Esophagus (tissue), 2 donors: ENCODE results near the gene EP400. TPM values are rescaled to one million over a fixed set of nuclear protein-coding genes. Genes with fewer than 3 reads are reported as not detected.
A peak's percentile ranks its signal among the peaks of the same experiment; 100 is the strongest.
"Not testable (repeated sequence)": the region's sequence is repeated elsewhere in the genome, so short reads cannot be mapped to it uniquely, and the experiment has no call there.

ENCODE experiments used
- H3K27ac ChIP-seq, 2 donors: one replicate each; pipeline ENCODE4 v1.5.1; 2013; ENCODE audit warnings: low read depth in 2 of 2, mild to moderate bottlenecking in 2 of 2, inconsistent platforms in 1 of 2, low read length in 1 of 2, moderate library complexity in 1 of 2
- H3K27me3 ChIP-seq, 2 donors: one replicate each; pipeline ENCODE4 v1.6.1; 2013; ENCODE audit warnings: low read length in 2 of 2, control low read depth in 1 of 2, mild to moderate bottlenecking in 1 of 2; ENCODE audit not compliant: insufficient read depth in 2 of 2, control insufficient read depth in 1 of 2
- H3K36me3 ChIP-seq, 2 donors: one replicate each; pipeline ENCODE4 v1.6.1; 2013; ENCODE audit warnings: low read length in 1 of 2; ENCODE audit not compliant: control insufficient read depth in 2 of 2, insufficient read depth in 2 of 2
- H3K4me1 ChIP-seq, 2 donors: one replicate each; pipeline ENCODE4 v1.6.1; 2013; ENCODE audit warnings: low read length in 1 of 2; ENCODE audit not compliant: control insufficient read depth in 2 of 2, insufficient read depth in 2 of 2
- H3K4me3 ChIP-seq, 2 donors: one replicate each; pipeline ENCODE4 v1.5.1; 2013; ENCODE audit warnings: low read length in 2 of 2, mild to moderate bottlenecking in 2 of 2, low read depth in 1 of 2, moderate library complexity in 1 of 2
- H3K9me3 ChIP-seq, 2 donors: one replicate each; pipeline ENCODE4 v1.6.1; 2013; ENCODE audit warnings: mild to moderate bottlenecking in 2 of 2, low read depth in 1 of 2, low read length in 1 of 2, moderate library complexity in 1 of 2; ENCODE audit not compliant: control insufficient read depth in 2 of 2, insufficient read depth in 1 of 2
- WGBS, 2 donors: extraction: QIAGEN DNeasy Blood & Tissue Kit; methylation state at CpG; one replicate each; pipeline ENCODE4 v1.1.7; 2013; 5-methylcytosine and 5-hydroxymethylcytosine counted together
- polyA plus RNA-seq, 2 donors: library from polyadenylated mRNA; stranded (reverse); fragments of 200-250 nt; gene quantifications; one replicate each; pipeline ENCODE4 v1.2.3, GENCODE V29; 2013
- donor health status: healthy with polysubstance abuse.
- donor health status: Bipolar disorder and iron deficiency.

Gene EP400
- polyA plus RNA-seq, 2 donors: 8.9 to 17.1 TPM

GRCh38 chr12:131984334-131984733 lies 34.6 kb downstream of the EP400 start:
- Histone ChIP-seq H3K36me3 (peaks cover 15 to 41% of the 10 kb centered on the region in 2 donors), H3K4me3 (no peak overlapping the region), H3K9me3 (no peaks in the 10 kb centered on the region), H3K4me1 (no peaks in the 10 kb centered on the region), H3K27me3 (no peaks in the 10 kb centered on the region), H3K27ac (peak overlapping the region in 1 of 2 donors; percentile 59)
- WGBS, 2 donors: 90 to 97% methylated on average over 3 of the region's 3 CpGs

- not testable (repeated sequence) for H3K27me3 ChIP-seq, H3K27ac ChIP-seq, H3K4me1 ChIP-seq, H3K4me3 ChIP-seq, H3K9me3 ChIP-seq
- WGBS, 2 donors: 87 to 90% methylated on average over 11 of the region's 11 CpGs
- H3K36me3 ChIP-seq: peaks cover 12 to 43% of the 10 kb centered on the region in 2 donors
Observed at GRCh38 chr12:131985510-131985875, 35.8 kb downstream of the EP400 start.

GRCh38 chr12:131986361-131986760 lies 36.6 kb downstream of the EP400 start:
- no peak overlapping the region for H3K4me3 ChIP-seq
- no peaks in the 10 kb centered on the region for H3K27me3 ChIP-seq
- peaks cover 17 to 49% of the 10 kb centered on the region in 2 donors for H3K36me3 ChIP-seq
- no peaks in the 10 kb centered on the region for H3K4me1 ChIP-seq
- no peaks in the 10 kb centered on the region for H3K9me3 ChIP-seq
- no peak overlapping the region for H3K27ac ChIP-seq
- WGBS, 2 donors: 96% methylated on average over 17 of the region's 17 CpGs

GRCh38 chr12:131986910-131987309 lies 37.2 kb downstream of the EP400 start:
- Histone ChIP-seq H3K27ac (no peak overlapping the region), H3K4me1 (no peaks in the 10 kb centered on the region), H3K27me3 (no peaks in the 10 kb centered on the region), H3K9me3 (no peaks in the 10 kb centered on the region), H3K36me3 (peaks cover 18 to 46% of the 10 kb centered on the region in 2 donors), H3K4me3 (no peak overlapping the region)
- WGBS, 2 donors: 86 to 90% methylated on average over 5 of the region's 5 CpGs

- 95 to 96% methylated on average over 8 of the region's 8 CpGs for WGBS, 2 donors
- Histone ChIP-seq H3K27me3 (no peaks in the 10 kb centered on the region), H3K36me3 (peaks cover 25 to 46% of the 10 kb centered on the region in 2 donors), H3K4me3 (no peak overlapping the region), H3K4me1 (no peaks in the 10 kb centered on the region), H3K27ac (no peak overlapping the region), H3K9me3 (no peaks in the 10 kb centered on the region)
Observed at GRCh38 chr12:131987552-131987951, 37.8 kb downstream of the EP400 start.

- Histone ChIP-seq H3K9me3 (no peaks in the 10 kb centered on the region), H3K4me3 (no peak overlapping the region), H3K27ac (no peak overlapping the region), H3K4me1 (no peaks in the 10 kb centered on the region), H3K27me3 (no peaks in the 10 kb centered on the region), H3K36me3 (peaks cover 25 to 45% of the 10 kb centered on the region in 2 donors)
- WGBS, 2 donors: 88 to 91% methylated on average over 8 of the region's 8 CpGs
Observed at GRCh38 chr12:131988054-131988796, 38.5 kb downstream of the EP400 start.

GRCh38 chr12:131989021-131989420 lies 39.3 kb downstream of the EP400 start:
- Histone ChIP-seq H3K27ac (no peak overlapping the region), H3K27me3 (no peaks in the 10 kb centered on the region), H3K4me3 (no peak overlapping the region), H3K4me1 (no peaks in the 10 kb centered on the region), H3K36me3 (peaks cover 31 to 51% of the 10 kb centered on the region in 2 donors), H3K9me3 (no peaks in the 10 kb centered on the region)
- 88 to 96% methylated on average over 12 of the region's 12 CpGs for WGBS, 2 donors

- Histone ChIP-seq H3K27ac (no peak overlapping the region), H3K4me1 (no peaks in the 10 kb centered on the region), H3K36me3 (peaks cover 33 to 50% of the 10 kb centered on the region in 2 donors), H3K9me3 (no peaks in the 10 kb centered on the region), H3K4me3 (no peak overlapping the region), H3K27me3 (no peaks in the 10 kb centered on the region)
- WGBS, 2 donors: 83 to 84% methylated on average over 24 of the region's 24 CpGs
Observed at GRCh38 chr12:131990066-131990979, 40.6 kb downstream of the EP400 start.

GRCh38 chr12:131990980-131991305 lies 41.2 kb downstream of the EP400 start:
- H3K36me3 ChIP-seq: peaks cover 33 to 50% of the 10 kb centered on the region in 2 donors
- no peak overlapping the region for H3K4me3 ChIP-seq
- WGBS, 2 donors: 84 to 86% methylated on average over 9 of the region's 9 CpGs
- no peaks in the 10 kb centered on the region for H3K27me3 ChIP-seq
- H3K27ac ChIP-seq: no peak overlapping the region
- H3K4me1 ChIP-seq: no peaks in the 10 kb centered on the region
- H3K9me3 ChIP-seq: no peaks in the 10 kb centered on the region
